ENCODE data around the gene GPC3. TPM values are rescaled to one million over a fixed set of nuclear protein-coding genes. Genes with fewer than 3 reads are reported as not detected.

The GPC3 gene
- total RNA-seq (1 to 10 TPM in 3 of 5 donors, under 1 TPM in 2; 0.72 to 1.5 (median 1.1) TPM), total RNA-seq (0 to 0.88 (median 0.21) reads per million in 29 experiments)
- 1.0 TPM for total RNA-seq (2013)

DNA sequence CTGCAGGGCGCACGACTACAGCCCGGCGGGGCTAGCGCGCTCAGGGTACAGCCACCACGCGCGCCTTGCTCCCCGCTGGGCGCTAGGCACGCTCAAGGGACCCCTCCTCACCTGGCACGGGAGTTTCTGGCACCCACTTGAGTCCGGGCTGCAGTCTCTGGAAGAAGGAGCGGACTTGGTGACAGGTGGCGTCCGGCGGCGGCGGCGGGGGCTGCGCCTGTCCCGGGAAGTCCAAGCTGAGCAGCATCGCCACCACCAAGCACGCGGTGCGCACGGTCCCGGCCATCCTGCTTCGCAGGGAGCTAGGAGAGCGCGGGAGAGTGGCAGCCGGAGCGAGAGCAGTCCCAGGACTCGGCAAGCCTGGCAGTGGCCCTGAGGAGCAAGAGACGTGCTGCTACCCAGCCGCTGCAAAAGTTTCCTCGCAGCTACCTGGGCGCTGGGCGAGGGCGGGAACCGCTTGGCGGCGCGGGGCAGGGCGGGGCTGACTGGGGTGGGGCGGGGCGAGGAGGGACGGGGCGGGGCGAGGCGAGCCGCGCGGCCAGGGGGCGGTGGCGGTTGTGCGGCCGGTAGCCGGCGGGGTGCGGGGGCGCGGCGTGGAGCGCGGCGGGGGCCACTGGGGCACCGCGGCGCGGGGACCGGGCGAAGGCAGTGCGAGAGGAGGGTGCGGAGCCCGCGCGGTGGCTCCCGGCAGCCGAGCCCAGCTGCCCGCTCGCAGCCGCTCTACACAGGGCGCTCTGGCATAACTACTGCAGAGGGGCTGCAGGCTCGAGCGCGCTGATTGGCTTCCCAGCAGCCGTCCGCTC lies at the start of gene GPC3:
Gene GPC3 (minus strand): TSS at position 431 of the 803 bp plus-strand sequence.
- no peak within 1 kb of the TSS for H3K27ac ChIP-seq (ENCODE audit: low read length)
- no peaks in the 10 kb centered on the region for H3K36me3 ChIP-seq (ENCODE audit: control insufficient read depth in 2 of 2, extremely low read depth in 1 of 2, insufficient read depth in 1 of 2, low read length in 1 of 2)
- WGBS (ENCODE audit: insufficient coverage), result 4% methylated on average over 71 of the region's 90 CpGs
- ATAC-seq (replicated peaks in 1 of 4), result peak; percentile 81 to 88 (median 84)
- peak within 1 kb of the TSS; percentile 38 to 62 for H3K4me3 ChIP-seq (ENCODE audit: control insufficient read depth in 1 of 2, extremely low read depth in 1 of 2, low read length in 1 of 2)
- ChIA-PET POLR2A (no interaction called here), CTCF (interaction anchor here in 1 of 2 donors (0.6 kb wide), 1 partner anchor 1565 kb away, joined by 3 read pairs; no protein-coding TSS in a partner anchor)
- Mint-ChIP-seq H3K27ac (no peak within 1 kb of the TSS), H3K9me3 (no peaks in the 10 kb centered on the region), H3K36me3 (no peaks in the 10 kb centered on the region), H3K4me3 (peak within 1 kb of the TSS; percentile 54 to 76 (median 59)), H3K27me3 (peaks cover 21 to 42% of the 10 kb centered on the region in 2 donors), H3K4me1 (peaks cover 0 to 5% (median 5%) of the 10 kb centered on the region in 3 donors)
- peak in 20 of 35 experiments; percentile 1 to 45 (median 16) for DNase-seq
- H3K4me1 ChIP-seq (ENCODE audit: control insufficient read depth in 1 of 2, extremely low read depth in 1 of 2, insufficient read depth in 2 of 2, low read length in 2 of 2), result peaks cover 0 to 20% of the 10 kb centered on the region in 2 experiments
- H3K9me3 ChIP-seq, result no peaks in the 10 kb centered on the region
- H3K27me3 ChIP-seq (replicated peaks in 1 of 2; ENCODE audit: control insufficient read depth in 2 of 2, extremely low read depth in 1 of 2, insufficient read depth in 2 of 2, low read length in 1 of 2), result peaks cover 0 to 28% of the 10 kb centered on the region in 2 experiments

- Histone ChIP-seq H3K36me3 (ENCODE audit: control insufficient read depth in 2 of 2, extremely low read depth in 1 of 2, insufficient read depth in 1 of 2, low read length in 1 of 2) (no peaks in the 10 kb centered on the region), H3K4me3 (ENCODE audit: control insufficient read depth in 1 of 2, extremely low read depth in 1 of 2, low read length in 1 of 2) (no peak overlapping the region), H3K4me1 (ENCODE audit: control insufficient read depth in 1 of 2, extremely low read depth in 1 of 2, insufficient read depth in 2 of 2, low read length in 2 of 2) (no peaks in the 10 kb centered on the region), H3K27me3 (replicated peaks in 1 of 2; ENCODE audit: control insufficient read depth in 2 of 2, extremely low read depth in 1 of 2, insufficient read depth in 2 of 2, low read length in 1 of 2) (no peaks in the 10 kb centered on the region), H3K27ac (ENCODE audit: low read length) (no peak overlapping the region), H3K9me3 (no peaks in the 10 kb centered on the region)
- CTCF ChIA-PET, result interaction anchor here in 1 of 2 donors (0.6 kb wide), 1 partner anchor 12 kb away, joined by 3 read pairs; no protein-coding TSS in a partner anchor
- no peak overlapping the region for H3K4me3 Mint-ChIP-seq
- H3K4me1 Mint-ChIP-seq, result no peaks in the 10 kb centered on the region
- no peaks in the 10 kb centered on the region for H3K9me3 Mint-ChIP-seq
- POLR2A ChIA-PET, result no interaction called here
- no peak overlapping the region for H3K27ac Mint-ChIP-seq
- H3K27me3 Mint-ChIP-seq, result peaks cover 0 to 30% of the 10 kb centered on the region in 2 donors
- ATAC-seq (replicated peaks in 1 of 4), result no peak
- DNase-seq, result no peak
- no peaks in the 10 kb centered on the region for H3K36me3 Mint-ChIP-seq
Observed at GRCh38 chrX:134032441-134032840, 47.0 kb upstream of the GPC3 start.

DNA sequence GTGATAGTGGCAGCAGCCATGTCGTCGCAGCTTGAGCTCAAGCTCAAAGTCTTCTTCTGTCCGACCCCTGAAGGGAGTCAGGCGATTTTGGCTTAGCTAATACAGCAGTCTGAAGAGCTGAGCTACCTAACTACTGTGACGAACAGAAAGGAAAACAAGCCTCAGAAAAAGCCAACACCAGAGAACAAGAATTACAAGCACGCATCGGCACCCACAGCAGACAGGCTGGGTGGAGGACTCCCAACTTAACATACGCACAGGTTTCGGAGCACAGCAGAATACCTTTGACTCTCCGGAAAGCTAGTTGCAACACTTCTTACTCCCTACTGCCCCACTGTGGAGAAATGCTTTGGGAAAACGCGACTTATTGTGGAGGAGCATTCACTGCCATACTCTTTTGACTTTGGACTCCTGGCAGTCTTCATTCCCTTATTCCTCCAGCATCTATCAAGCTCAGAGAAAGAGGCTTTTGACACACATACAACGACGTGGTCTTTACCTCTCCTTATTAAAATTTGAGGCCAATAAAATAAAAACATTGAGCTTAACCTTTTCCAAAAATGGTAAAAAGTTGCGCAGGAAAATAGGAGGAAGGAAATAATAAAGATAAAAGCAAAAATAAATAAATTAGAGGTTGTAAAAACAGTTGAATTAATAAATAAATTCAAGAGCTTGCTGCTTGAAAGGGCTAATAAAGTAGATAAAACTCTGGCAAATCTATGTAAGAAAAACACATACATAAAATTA lies 41.3 kb upstream of the GPC3 start:
- Histone ChIP-seq H3K27me3 (replicated peaks in 1 of 2; ENCODE audit: control insufficient read depth in 2 of 2, extremely low read depth in 1 of 2, insufficient read depth in 2 of 2, low read length in 1 of 2) (no peaks in the 10 kb centered on the region), H3K4me1 (ENCODE audit: control insufficient read depth in 1 of 2, extremely low read depth in 1 of 2, insufficient read depth in 2 of 2, low read length in 2 of 2) (peaks cover 0 to 2% of the 10 kb centered on the region in 2 experiments), H3K9me3 (no peaks in the 10 kb centered on the region), H3K36me3 (ENCODE audit: control insufficient read depth in 2 of 2, extremely low read depth in 1 of 2, insufficient read depth in 1 of 2, low read length in 1 of 2) (no peaks in the 10 kb centered on the region), H3K27ac (ENCODE audit: low read length) (no peak overlapping the region), H3K4me3 (ENCODE audit: control insufficient read depth in 1 of 2, extremely low read depth in 1 of 2, low read length in 1 of 2) (peak overlapping the region in 1 of 2 donors; percentile 10)
- ATAC-seq (replicated peaks in 1 of 4) (peak in 2 of 4 experiments; percentile 41 to 64), DNase-seq (peak in 22 of 35 experiments; percentile 1 to 45 (median 8))
- H3K9me3 Mint-ChIP-seq, result no peaks in the 10 kb centered on the region
- ChIA-PET CTCF (interaction anchor here (0.5 to 1.6 kb wide), 9 partner anchors 12 to 1722 kb away, joined by 3 to 7 read pairs (median 4); no protein-coding TSS in a partner anchor), POLR2A (no interaction called here)
- peaks cover 3 to 16% (median 7%) of the 10 kb centered on the region in 3 donors for H3K4me1 Mint-ChIP-seq
- 51% methylated on average over 6 of the region's 15 CpGs for WGBS (ENCODE audit: insufficient coverage)
- H3K36me3 Mint-ChIP-seq, result no peaks in the 10 kb centered on the region
- H3K4me3 Mint-ChIP-seq, result peak overlapping the region in 1 of 3 donors; percentile 58
- peaks cover 0 to 13% of the 10 kb centered on the region in 2 donors for H3K27me3 Mint-ChIP-seq
- no peak overlapping the region for H3K27ac Mint-ChIP-seq

GRCh38 chrX:134025986-134026545 lies 40.7 kb upstream of the GPC3 start:
- ChIA-PET CTCF (interaction anchor here (0.6 to 1.6 kb wide), 7 partner anchors 154 to 1721 kb away, joined by 3 to 7 read pairs (median 4); no protein-coding TSS in a partner anchor), POLR2A (no interaction called here)
- H3K4me1 ChIP-seq (ENCODE audit: control insufficient read depth in 1 of 2, extremely low read depth in 1 of 2, insufficient read depth in 2 of 2, low read length in 2 of 2), result peaks cover 0 to 2% of the 10 kb centered on the region in 2 experiments
- peaks cover 3 to 16% (median 7%) of the 10 kb centered on the region in 3 donors for H3K4me1 Mint-ChIP-seq
- ATAC-seq (replicated peaks in 1 of 4) (no peak), DNase-seq (peak in 1 of 35 experiments; percentile 0)
- H3K36me3 Mint-ChIP-seq, result no peaks in the 10 kb centered on the region
- WGBS (ENCODE audit: insufficient coverage), result 80% methylated on average over 1 of the region's 5 CpGs
- no peak overlapping the region for H3K4me3 ChIP-seq (ENCODE audit: control insufficient read depth in 1 of 2, extremely low read depth in 1 of 2, low read length in 1 of 2)
- H3K27ac Mint-ChIP-seq, result no peak overlapping the region
- no peaks in the 10 kb centered on the region for H3K27me3 ChIP-seq (replicated peaks in 1 of 2; ENCODE audit: control insufficient read depth in 2 of 2, extremely low read depth in 1 of 2, insufficient read depth in 2 of 2, low read length in 1 of 2)
- peaks cover 0 to 8% of the 10 kb centered on the region in 2 donors for H3K27me3 Mint-ChIP-seq
- H3K36me3 ChIP-seq (ENCODE audit: control insufficient read depth in 2 of 2, extremely low read depth in 1 of 2, insufficient read depth in 1 of 2, low read length in 1 of 2), result no peaks in the 10 kb centered on the region
- peak overlapping the region in 1 of 3 donors; percentile 58 for H3K4me3 Mint-ChIP-seq
- H3K9me3 Mint-ChIP-seq, result no peaks in the 10 kb centered on the region
- no peaks in the 10 kb centered on the region for H3K9me3 ChIP-seq
- H3K27ac ChIP-seq (ENCODE audit: low read length), result no peak overlapping the region

DNA sequence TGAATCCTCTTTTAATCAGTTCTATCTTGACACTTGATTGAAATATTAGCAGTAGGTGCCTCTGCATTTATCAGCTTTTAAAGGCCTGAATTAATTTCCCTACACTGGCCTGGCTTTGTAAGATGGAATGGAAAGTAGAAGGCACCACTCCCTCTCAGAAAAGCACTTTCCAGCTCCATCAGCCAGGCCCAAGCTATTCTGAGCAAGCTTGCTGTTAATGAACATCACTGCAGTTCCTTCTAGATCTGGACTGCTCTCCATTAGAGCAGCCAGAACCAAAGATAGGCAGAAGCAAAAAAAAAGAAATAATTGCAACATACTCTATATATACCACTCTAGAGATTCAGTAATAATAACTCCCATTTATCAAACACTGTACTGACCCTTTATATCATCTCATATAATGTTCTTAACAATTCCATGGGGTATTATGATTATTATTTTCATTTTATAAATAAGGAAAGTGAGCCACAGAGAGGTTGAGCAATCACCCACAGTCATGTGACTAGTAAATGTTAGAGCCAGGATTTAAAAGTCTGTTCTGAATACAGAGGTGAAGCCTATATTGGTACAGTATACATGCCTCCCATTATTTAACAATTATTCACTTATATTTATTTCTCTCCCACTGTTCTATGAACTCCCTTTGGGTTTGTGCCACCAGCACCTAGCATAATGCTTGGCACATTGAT lies 39.4 kb upstream of the GPC3 start:
- H3K9me3 Mint-ChIP-seq, result no peaks in the 10 kb centered on the region
- ATAC-seq (replicated peaks in 1 of 4) (no peak), DNase-seq (no peak)
- ChIA-PET CTCF (no interaction called here), POLR2A (no interaction called here)
- no peaks in the 10 kb centered on the region for H3K9me3 ChIP-seq
- no peaks in the 10 kb centered on the region for H3K27me3 ChIP-seq (replicated peaks in 1 of 2; ENCODE audit: control insufficient read depth in 2 of 2, extremely low read depth in 1 of 2, insufficient read depth in 2 of 2, low read length in 1 of 2)
- peaks cover 3 to 16% (median 7%) of the 10 kb centered on the region in 3 donors for H3K4me1 Mint-ChIP-seq
- no peak overlapping the region for H3K27ac ChIP-seq (ENCODE audit: low read length)
- H3K36me3 Mint-ChIP-seq, result no peaks in the 10 kb centered on the region
- no peak overlapping the region for H3K27ac Mint-ChIP-seq
- peaks cover 0 to 2% of the 10 kb centered on the region in 2 experiments for H3K4me1 ChIP-seq (ENCODE audit: control insufficient read depth in 1 of 2, extremely low read depth in 1 of 2, insufficient read depth in 2 of 2, low read length in 2 of 2)
- no peak overlapping the region for H3K4me3 Mint-ChIP-seq
- H3K27me3 Mint-ChIP-seq, result peaks cover 0 to 8% of the 10 kb centered on the region in 2 donors
- H3K4me3 ChIP-seq (ENCODE audit: control insufficient read depth in 1 of 2, extremely low read depth in 1 of 2, low read length in 1 of 2), result no peak overlapping the region
- H3K36me3 ChIP-seq (ENCODE audit: control insufficient read depth in 2 of 2, extremely low read depth in 1 of 2, insufficient read depth in 1 of 2, low read length in 1 of 2), result no peaks in the 10 kb centered on the region
